GM18517 (cell line): ENCODE data around the gene LEKR1.
"Not testable (repeated sequence)": the region's sequence is repeated elsewhere in the genome, so short reads cannot be mapped to it uniquely, and the experiment has no call there.

ENCODE experiments used
- ATAC-seq: cut with Tn5 transposase; IDR thresholded peaks from one replicate; pipeline ENCODE4 v1.9.1; 2021; ENCODE audit warnings: mild to moderate bottlenecking, moderate library complexity; ENCODE audit not compliant: unreplicated experiment

LEKR1 gene

DNA sequence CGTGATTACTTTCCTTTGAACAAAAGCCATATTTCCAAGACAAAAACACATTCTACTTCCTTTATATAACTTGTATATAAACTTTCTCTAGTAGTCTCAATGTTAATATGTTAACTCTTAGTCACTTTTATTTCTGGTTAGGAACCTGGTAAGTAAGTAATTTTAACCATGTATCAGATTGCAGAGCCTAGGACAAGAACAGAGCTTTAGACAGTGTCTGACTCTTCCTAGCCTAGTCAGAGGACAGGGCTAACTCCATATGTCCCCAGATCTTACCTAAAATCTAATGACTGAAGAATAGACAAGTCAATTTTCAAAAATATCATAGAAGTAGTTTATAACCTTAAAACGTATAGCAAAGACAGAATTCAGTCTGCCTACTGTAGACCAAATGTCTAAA lies 8.3 kb downstream of the LEKR1 start:
- no peak for ATAC-seq

DNA sequence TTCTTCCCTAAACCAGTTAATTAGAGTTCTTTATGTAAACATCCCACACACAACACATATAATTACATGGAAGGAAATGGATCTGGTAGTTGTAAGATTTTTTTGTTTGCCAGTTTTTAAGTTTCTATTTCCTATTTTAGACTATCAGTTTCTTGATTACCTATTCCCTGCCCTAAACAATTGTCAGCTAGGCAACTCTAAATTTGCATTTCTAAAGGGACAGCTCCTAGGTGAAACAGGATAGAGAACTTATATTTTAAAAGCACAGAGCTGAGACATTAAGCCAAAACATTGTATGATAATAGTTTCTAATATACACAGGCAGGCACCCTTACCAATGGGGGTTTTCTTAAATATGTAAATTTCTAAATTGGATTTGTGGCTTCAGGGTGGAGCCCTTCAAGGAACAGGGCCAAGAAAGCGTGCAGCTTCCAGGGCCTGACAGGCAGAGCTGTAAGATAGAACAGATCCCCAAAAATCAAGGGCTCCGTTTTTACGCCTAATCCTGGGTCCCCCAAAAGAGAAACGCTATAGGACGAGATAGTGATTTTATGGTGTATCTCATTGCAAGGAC lies 8.9 kb downstream of the LEKR1 start:
- no peak for ATAC-seq

DNA sequence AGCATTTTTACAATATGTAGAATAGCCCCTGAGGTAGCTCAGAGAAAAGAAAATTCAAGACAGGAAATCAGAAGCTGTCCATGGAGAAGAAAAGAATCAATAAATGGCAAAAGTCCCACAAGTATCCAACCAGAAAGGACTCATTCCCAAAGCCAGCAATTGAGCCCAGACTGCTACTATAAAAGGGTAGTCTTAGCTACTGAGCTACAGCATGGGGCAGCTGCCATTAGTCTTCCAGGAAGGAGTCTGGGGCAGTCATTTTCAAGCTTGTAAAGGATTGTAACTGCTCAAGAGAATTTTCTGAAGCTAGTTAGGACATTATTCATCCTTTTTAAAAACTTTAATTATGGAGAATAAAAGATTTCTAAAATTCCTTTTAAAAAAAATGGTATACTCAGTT lies 10.5 kb downstream of the LEKR1 start:
- ATAC-seq, result no peak

DNA sequence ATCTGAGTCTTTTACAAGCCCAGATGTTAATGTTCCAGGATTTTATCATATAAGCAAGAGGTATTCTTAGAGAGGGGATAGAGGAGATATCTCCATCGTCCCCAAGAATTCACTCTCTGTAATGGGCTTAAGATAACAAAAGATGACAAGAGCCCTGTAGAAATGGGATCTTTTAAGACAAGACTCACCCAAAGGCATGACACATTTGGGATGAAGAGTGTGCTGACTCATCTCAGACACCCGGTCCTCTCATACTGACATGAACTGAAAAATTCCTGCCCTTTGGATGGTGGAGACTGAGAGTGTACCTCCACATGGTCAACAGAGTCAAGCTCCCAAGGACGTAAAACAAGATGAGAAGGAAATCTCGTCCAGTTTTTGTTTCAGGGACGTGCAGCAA lies 11.0 kb downstream of the LEKR1 start:
- no peak for ATAC-seq

DNA sequence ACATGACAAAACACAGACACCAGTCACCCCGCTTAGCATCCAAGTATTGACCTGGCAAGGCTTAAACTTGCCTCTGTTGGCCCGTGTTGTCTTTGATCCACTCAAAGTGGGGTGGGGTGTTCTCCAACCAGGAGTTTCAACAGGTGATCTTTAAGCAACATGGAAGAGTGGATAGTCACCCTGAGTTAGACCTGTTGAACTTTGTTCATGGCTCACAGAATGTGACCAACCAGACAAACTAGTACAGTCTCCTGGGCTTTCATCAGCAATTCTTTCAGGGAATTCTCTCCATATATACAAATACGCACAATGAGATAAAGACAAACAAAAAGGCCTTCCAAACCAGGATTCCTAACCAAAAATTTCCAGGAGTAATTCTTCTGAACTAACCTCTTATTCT lies 11.9 kb downstream of the LEKR1 start:
- ATAC-seq, result no peak

DNA sequence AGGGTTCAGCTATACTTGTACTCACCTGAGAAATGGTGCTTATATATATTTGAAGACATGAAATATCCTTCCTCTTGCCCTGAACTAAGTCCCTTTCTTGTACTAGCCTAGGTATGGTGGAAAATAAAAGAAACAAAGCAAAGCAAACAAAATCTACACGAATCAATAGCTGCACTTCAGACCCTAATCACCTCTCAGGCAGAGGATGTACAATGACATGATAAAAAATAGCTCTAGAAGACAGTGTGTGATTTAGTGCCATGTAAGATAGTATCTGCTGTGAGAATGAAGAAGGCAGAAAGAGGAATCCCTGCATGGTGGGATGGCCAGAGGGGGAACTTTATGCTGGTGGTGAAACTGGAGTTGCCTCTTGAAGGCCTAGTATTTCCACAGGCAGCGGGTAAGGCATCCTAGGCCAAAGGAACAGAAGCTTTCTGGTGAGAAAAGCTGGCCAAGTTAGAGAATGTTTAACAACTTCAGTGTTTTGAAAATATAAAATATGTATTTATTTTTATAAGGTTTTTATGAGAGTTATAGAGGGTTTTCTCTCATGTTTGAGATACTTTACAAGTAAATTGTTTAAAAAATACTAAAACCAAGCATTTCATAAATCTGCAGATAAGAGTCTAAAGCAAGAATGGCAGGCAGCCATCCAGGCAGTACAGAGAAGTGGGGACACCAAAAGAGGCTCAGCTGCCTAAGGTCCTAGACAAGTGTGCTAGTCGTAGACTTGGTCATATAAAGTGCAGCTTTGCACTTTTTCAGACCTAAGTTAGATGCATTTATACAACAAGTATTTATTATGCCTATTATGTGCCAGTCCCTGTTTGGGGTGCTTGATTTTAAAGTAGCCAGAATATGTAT lies 14.9 kb downstream of the LEKR1 start:
- no peak for ATAC-seq

DNA sequence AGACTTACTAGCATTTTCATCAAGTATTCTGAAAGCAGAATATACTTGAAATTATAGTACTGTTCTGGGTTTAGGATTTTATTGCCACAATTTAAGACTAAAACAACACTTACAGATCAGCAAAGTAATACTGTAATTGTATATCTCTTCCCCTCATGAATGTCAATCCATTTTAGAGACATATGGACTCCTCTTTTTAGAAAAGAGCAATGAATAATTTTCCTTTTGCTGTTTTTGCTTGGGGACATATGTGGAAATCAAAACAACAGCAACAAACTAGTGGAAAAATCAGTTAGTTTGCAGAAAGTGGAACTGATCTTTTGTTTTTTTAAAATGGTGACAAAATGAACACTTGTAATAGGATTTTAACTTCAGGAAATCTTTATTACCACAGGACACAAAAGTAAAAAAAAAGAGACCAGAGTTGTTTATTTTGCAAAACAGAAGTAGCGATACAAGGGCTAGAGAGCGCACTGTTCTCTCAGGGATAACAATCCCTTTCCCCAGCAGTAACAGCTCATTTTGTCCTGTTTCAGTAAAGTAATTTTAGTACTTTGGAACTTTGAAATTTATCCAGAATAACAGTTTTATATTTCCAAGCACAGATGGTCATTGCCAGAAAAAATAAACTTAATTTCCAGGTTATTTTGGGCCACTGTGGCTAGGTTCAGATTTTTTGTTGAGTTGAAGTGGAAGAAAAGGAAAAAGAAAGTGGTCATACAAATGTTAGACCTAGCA lies 17.1 kb downstream of the LEKR1 start:
- ATAC-seq, result no peak

DNA sequence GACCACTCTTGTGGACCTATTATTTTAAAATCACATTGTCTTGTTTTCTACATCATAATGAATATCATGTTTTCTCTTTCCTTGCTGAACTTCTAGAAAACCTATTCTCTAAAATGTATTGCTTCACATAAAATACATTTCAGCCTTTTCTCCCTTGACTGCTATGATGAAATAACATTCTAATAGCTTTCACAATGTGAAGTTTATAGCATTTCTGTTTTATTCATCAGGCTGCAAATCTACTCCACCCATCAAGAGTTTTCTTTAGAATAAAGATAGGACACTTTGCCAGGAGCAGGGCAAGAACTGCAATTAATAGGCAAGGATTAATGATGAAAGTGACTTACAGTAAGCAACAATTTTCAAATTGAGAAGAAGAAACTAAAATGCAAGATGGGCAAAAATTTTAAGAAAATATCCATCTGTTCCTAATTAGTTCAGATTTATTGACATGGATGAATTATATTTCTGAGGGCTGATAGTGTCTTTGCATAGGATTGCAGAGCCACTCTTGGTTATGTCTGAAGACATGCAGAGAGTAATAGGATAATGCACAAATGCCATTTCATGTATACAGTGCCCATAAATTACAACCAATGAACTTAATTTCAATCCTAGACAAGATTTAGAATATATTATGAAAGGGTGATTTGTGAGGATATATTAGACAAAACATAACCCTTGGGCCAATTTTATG lies 21.7 kb downstream of the LEKR1 start:
- ATAC-seq, result no peak

DNA sequence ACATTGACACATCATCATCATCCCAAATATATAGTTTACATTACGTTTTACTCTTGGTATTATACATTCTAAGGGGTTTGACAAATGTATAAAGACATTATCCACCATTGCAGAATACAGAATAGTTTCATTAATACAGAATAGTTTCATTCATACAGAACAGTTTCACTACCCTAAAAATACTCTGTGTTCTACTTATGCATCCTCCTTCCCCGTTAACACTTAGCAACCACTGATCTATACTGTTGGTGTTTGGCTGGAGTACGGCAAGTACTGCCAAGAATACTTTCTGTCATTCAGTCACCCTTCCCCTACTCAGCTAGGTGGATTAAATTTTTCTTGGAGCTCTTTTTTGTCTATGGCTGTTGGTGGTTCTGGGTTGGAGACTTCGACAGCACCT lies 33.4 kb downstream of the LEKR1 start:
- ATAC-seq, result peak; percentile 99

DNA sequence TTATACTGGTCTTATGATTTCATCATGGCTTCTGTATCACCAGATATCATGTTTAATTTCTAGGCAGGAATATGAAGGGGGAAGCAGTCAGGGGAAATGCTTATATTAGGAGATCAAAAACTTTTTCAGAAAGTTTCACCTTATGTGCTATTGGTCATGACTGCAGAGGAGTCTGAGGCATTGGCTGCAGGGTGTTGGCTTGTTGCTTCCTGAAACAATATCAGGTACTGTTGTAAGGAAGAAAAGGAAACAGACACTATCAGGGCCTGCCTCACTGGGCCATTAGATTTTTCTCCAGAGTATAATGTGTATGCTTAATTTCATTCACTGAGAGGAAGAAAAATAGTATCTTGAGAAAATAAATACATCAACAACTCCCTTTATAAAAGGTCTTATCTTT lies 34.7 kb downstream of the LEKR1 start:
- no peak for ATAC-seq

DNA sequence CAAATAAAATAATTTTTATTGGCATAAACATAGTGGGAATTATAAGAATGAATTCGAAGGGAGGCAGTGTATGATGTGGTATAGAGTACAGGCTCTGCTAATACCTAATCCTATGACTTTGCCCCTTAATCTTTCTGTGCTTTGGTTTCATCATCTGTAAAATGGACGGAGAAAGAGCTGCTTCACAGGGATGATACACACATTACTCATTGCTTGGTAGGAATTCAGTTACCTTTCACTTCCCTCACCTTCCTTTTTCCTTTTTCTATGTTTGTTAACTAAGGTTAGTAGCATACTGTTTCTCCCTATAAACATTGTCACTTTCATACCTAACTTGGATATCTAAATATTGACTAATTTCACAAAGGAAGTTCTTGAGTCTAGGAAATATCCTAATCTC lies 36.2 kb downstream of the LEKR1 start:
- no peak for ATAC-seq

DNA sequence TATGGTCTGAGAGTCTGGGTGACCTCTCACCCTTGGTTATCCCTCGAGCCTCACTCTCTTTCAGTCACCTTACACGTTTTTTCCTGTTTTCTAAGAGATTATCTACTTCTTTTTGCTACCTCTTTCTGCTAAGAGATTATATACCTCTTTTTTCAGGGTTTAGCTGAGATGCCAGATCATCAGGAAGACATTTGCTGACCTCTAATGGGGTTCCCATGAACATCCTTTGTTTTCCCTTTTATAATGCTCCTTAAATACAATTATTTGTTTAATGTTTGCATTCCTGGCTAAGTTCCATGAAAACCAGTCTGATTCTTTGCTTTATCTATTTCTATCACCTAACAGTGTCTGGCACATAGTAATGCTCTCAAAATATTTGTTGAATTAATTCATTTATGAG lies 39.6 kb downstream of the LEKR1 start:
- ATAC-seq, result no peak

DNA sequence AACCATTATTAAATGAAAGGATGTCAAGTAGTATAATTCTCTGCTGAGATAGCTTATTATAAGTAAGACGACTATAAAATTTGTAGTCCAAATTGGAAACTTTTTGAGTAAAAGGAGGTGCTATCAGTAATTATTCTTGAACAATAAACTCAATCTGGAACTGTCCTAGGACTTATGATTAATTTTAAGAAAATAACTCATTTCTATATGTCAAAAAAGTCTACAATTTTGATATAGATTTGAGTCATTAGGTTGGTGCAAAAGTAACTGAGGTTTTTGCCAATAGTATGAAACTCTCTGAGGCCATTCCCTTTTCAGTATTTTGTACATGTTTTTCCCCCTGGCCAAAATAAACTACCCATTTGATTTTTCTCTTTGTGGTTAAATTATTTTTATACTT lies 41.0 kb downstream of the LEKR1 start:
- ATAC-seq, result no peak

DNA sequence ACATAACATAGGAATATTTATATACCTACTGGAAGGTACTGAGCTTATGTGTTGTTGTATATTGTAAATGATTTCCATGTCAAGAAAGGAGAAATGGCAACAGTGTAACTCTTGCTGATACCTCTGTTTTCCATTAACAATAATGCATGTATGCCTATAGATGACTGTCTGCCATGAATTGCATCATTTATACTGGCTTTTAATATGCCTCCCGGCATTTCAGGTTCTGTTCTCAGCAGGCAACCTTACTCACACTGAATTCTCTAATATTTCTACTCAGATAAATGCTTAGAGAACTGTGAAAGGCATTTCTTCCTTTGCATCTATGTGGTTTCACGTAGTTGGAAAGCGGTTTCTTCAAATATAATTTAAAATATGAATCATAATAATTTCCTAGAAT lies 41.8 kb downstream of the LEKR1 start:
- ATAC-seq, result no peak

DNA sequence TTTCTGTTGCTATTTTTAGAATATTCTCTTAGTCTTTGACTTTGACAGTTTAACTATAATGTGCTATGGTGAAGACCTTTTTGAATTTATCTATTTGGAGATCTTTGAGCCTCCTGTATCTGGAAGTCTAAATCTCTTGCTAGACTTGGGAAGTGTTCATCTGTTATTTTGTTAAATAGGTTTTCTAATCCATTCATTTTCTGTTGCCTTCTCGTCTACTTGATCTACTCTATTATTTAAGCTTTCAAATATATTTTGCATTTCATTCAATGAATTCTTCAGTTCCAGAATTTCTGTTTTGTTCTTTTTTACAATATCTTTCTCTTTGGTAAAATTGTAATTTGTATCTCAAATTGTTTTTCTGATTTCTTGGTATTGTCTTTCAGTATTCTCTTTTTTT lies 47.8 kb downstream of the LEKR1 start:
- ATAC-seq, result no peak

DNA sequence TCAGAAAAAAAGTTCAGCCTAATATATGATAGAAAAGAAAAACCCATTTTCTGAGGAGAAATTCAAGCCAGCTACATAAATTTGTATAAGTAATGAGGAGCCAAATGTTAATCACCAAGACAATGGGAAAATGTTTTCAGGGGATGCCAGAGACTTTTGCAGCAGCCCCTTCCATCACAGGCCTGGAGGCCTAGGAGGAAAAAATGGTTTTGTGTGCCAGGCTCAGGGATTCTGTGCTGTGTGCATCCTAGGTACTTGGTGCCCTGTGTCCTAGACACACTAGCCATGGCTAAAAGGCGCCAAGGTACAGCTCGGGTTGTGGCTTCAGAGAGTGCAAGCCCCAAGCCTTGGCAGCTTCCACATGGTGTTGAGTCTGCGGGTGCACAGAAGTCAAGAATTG lies 53.3 kb downstream of the LEKR1 start:
- ATAC-seq, result not testable (repeated sequence)

DNA sequence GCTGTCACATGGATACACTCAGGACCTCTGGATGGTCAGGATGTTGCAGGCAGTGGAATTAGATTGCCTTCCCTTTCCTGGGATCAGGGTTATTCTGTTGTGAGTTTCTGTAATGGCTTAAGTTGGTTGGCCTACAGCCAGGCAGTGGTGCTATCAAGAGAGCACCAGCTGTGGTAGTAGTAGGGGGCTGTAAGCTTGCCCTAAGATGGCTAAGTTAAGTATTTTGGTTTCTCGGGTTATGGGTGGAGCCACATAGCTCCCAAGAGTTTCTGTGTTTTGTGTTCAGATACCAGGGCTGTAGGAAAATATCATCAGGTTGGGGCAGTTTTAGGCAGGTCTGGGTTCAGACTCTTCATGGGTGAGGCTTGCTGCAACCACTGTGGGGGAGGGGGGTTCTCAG lies 59.6 kb downstream of the LEKR1 start:
- ATAC-seq, result no peak

DNA sequence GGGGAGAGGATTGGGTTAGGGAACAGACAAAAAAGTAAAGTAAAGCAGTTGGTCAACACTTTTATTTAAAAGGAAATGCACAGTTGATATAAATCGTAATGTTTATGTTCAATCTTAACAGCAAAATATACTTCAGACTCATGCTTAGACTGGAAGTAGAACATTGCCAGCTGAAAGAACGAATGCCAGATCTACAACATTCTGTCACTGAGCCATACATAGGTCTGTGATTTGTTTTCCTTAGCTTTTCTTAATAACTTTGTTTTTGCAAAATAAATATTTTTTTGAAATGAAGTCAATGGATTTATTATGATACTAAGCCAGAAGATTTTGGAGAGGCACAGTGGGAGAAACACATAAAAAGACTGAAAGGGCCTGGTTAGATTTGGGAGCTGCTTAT lies 62.0 kb downstream of the LEKR1 start:
- no peak for ATAC-seq

DNA sequence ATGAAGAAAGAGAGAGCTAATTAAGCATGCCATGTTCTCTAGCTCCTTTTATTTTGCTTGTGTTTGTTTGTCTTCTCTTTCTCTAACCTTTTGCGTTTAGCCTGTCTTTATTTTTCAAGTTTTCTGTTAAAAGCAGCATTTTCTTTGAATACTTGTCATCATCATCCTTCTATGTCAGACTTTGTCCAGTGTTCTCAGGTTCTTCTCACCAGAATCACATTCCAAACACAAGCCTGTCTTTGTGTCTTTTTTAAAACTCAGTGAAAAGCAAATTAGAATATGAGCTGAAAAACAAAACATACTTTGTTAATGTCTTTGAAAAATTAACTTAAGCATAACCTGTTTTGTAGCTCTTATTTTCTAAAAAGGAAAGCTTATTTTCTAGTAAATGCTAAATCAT lies 62.4 kb downstream of the LEKR1 start:
- no peak for ATAC-seq

DNA sequence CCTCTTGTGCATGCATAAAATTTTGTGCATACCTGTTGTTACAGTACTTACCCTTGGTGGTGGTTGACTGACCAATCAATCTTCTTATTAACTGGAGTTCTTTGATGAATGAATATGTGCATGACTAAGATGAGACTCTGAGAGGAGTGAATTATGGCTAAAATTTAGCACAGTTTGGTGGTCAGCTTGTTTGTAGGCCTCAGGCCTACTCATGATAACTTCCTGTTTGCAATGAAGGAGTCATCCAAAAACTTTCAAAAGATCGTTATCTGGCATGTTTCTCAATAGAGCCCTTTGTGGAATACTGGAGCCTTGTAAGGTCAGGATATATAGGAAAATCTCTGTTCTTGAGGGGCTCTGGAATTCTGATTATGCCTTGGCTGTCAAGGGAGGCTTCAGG lies 66.5 kb downstream of the LEKR1 start:
- ATAC-seq, result no peak

DNA sequence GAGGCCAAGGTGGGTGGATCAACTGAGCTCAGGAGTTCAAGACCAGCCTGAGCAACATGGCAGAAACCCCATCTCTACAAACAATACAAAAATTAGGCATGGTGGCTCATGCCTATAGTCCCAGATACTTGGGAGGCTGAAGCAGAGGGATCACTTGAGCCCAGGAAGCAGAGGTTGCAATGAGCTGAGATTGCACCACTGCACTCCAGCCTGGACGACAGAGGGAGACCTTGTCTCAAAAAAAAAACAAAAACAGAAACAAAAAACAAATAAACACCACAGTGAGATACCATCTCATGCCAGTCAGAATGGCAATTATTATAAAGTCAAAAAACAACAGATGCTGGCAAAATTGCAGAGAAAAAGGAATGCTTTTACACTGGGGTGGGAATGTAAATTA lies 69.2 kb downstream of the LEKR1 start:
- not testable (repeated sequence) for ATAC-seq
